ENCODE data around the gene TPRG1. TPM values are rescaled to one million over a fixed set of nuclear protein-coding genes. Genes with fewer than 3 reads are reported as not detected.

The TPRG1 gene
- total RNA-seq, 2 donors from 2014 or later = 0.69 to 1.3 TPM

DNA sequence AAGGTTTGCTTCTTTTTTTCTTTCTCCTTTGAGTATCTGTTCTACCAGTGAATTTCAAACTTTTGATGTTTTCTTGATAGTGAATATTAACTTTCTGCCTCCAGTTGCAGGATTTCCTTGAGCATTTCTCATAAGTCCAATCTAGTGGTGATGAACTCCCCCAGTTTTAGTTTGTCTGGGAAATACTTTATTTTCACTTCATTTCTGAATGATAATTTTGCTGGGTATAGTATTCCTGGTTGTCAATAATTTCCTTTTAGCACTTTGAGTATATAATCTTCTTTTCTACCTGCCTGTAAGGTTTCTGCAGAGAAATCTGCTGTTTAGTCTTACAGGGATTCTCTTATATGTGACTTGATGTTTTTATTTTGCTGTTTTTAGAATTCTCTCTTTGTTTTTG is 21.0 kb downstream of the TPRG1 start:
- Mint-ChIP-seq H3K36me3 (ENCODE audit: low read depth) (no peaks in the 10 kb centered on the region), H3K27me3 (ENCODE audit: insufficient read depth) (no peaks in the 10 kb centered on the region), H3K9me3 (peaks cover 40% of the 10 kb centered on the region), H3K4me1 (no peaks in the 10 kb centered on the region), H3K27ac (no peak overlapping the region), H3K4me3 (no peak overlapping the region)
- no peak for DNase-seq
- no peaks in the 10 kb centered on the region for H3K27me3 ChIP-seq (ENCODE audit: control insufficient read depth, insufficient read depth, low read length, poor library complexity, severe bottlenecking)
- H3K4me1 ChIP-seq (ENCODE audit: control insufficient read depth, insufficient read depth, low read length) = no peaks in the 10 kb centered on the region
- H3K9me3 ChIP-seq (ENCODE audit: control insufficient read depth, low read length) = peaks cover 30% of the 10 kb centered on the region
- TF ChIP-seq, protein P1, sequence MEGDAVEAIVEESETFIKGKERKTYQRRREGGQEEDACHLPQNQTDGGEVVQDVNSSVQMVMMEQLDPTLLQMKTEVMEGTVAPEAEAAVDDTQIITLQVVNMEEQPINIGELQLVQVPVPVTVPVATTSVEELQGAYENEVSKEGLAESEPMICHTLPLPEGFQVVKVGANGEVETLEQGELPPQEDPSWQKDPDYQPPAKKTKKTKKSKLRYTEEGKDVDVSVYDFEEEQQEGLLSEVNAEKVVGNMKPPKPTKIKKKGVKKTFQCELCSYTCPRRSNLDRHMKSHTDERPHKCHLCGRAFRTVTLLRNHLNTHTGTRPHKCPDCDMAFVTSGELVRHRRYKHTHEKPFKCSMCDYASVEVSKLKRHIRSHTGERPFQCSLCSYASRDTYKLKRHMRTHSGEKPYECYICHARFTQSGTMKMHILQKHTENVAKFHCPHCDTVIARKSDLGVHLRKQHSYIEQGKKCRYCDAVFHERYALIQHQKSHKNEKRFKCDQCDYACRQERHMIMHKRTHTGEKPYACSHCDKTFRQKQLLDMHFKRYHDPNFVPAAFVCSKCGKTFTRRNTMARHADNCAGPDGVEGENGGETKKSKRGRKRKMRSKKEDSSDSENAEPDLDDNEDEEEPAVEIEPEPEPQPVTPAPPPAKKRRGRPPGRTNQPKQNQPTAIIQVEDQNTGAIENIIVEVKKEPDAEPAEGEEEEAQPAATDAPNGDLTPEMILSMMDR (conservative IDR thresholded peaks at IDR 0.05) = no peak
- H3K36me3 ChIP-seq (ENCODE audit: control insufficient read depth, insufficient read depth, low read length) = no peaks in the 10 kb centered on the region
- H3K27ac ChIP-seq (ENCODE audit: low read depth, low read length) = no peak overlapping the region
- no peak overlapping the region for H3K4me3 ChIP-seq (ENCODE audit: low read length)
- H3K9ac ChIP-seq (ENCODE audit: extremely low read depth, low read length, poor library complexity, severe bottlenecking) = no peak overlapping the region

DNA sequence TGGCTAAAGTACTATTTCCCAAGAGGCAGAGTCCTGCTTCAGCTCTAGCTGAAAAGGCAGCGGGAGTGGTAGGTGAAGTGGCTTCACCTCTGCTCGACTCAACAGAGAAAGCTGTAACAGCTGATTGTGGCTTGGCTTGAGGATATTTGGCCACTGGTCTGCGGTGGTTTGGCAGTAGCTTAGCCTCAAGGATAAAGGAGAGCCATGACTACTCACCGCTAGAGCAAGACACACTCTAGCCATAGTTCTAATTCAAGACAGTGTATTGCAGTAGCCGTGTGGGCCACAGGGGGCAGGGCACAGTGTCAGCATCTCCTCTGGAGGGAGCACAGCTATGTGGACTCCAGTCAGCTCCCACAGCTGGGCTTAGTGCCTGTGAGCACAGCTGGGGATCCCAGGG is 23.5 kb downstream of the TPRG1 start:
- H3K27me3 Mint-ChIP-seq (ENCODE audit: insufficient read depth) = no peaks in the 10 kb centered on the region
- peaks cover 40% of the 10 kb centered on the region for H3K9me3 Mint-ChIP-seq
- WGBS, 2 experiments (ENCODE audit: insufficient coverage in 1 of 2, insufficient read length in 1 of 2) = 93% methylated on average over 5 of the region's 5 CpGs; no CpG with 5 or more reads in 1 of the 2 experiments

DNA sequence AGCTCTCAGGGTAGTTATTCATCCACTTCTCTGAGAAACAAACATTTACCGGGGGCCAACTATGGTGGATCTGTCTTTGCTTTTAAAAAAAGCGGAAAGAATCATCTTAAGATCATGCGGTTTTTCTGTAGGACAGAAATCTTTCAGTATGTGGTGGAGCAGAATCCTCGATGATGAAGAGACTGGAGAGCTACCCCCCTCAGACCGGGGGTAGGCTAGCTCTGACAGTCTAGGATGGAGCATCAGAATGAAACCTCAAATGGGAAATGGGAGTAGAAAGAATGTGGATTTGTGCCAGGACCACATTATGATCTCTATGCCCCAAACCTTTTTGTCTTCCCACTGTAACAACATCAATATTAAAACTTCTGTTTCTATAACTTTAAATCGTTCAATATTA is 30.3 kb downstream of the TPRG1 start:
- H3K4me1 Mint-ChIP-seq = peaks cover 4% of the 10 kb centered on the region
- no peak overlapping the region for H3K27ac ChIP-seq (ENCODE audit: low read depth, low read length)
- H3K4me3 ChIP-seq (ENCODE audit: low read length) = no peak overlapping the region
- no peaks in the 10 kb centered on the region for H3K27me3 ChIP-seq (ENCODE audit: control insufficient read depth, insufficient read depth, low read length, poor library complexity, severe bottlenecking)
- peaks cover 3% of the 10 kb centered on the region for H3K9me3 Mint-ChIP-seq
- no peaks in the 10 kb centered on the region for H3K4me1 ChIP-seq (ENCODE audit: control insufficient read depth, insufficient read depth, low read length)
- no peaks in the 10 kb centered on the region for H3K9me3 ChIP-seq (ENCODE audit: control insufficient read depth, low read length)
- WGBS, 2 experiments (ENCODE audit: insufficient coverage in 1 of 2, insufficient read length in 1 of 2) = 87 to 91% methylated on average over 6 of the region's 6 CpGs
- DNase-seq = no peak
- no peak overlapping the region for H3K4me3 Mint-ChIP-seq
- no peaks in the 10 kb centered on the region for H3K27me3 Mint-ChIP-seq (ENCODE audit: insufficient read depth)
- no peaks in the 10 kb centered on the region for H3K36me3 ChIP-seq (ENCODE audit: control insufficient read depth, insufficient read depth, low read length)
- H3K27ac Mint-ChIP-seq = no peak overlapping the region
- no peaks in the 10 kb centered on the region for H3K36me3 Mint-ChIP-seq (ENCODE audit: low read depth)
- no peak overlapping the region for H3K9ac ChIP-seq (ENCODE audit: extremely low read depth, low read length, poor library complexity, severe bottlenecking)
- TF ChIP-seq, protein P1 (conservative IDR thresholded peaks at IDR 0.05) = no peak

More for the DNA sequence above, 23.5 kb downstream of the TPRG1 start:
- Histone ChIP-seq H3K4me1 (ENCODE audit: control insufficient read depth, insufficient read depth, low read length) (no peaks in the 10 kb centered on the region), H3K4me3 (ENCODE audit: low read length) (no peak overlapping the region), H3K9me3 (ENCODE audit: control insufficient read depth, low read length) (peaks cover 30% of the 10 kb centered on the region), H3K9ac (ENCODE audit: extremely low read depth, low read length, poor library complexity, severe bottlenecking) (no peak overlapping the region), H3K36me3 (ENCODE audit: control insufficient read depth, insufficient read depth, low read length) (no peaks in the 10 kb centered on the region), H3K27me3 (ENCODE audit: control insufficient read depth, insufficient read depth, low read length, poor library complexity, severe bottlenecking) (no peaks in the 10 kb centered on the region), H3K27ac (ENCODE audit: low read depth, low read length) (no peak overlapping the region)
- H3K4me1 Mint-ChIP-seq = no peaks in the 10 kb centered on the region
- no peaks in the 10 kb centered on the region for H3K36me3 Mint-ChIP-seq (ENCODE audit: low read depth)
- H3K27ac Mint-ChIP-seq = no peak overlapping the region
- TF ChIP-seq, protein P1 (conservative IDR thresholded peaks at IDR 0.05) = peak; percentile 66
- peak; percentile 73 for DNase-seq
- H3K4me3 Mint-ChIP-seq = no peak overlapping the region

All from endodermal cell (in vitro differentiated cells).